Lower lobe of right lung (tissue), 2 donors: ENCODE measurements around the gene UNC13C. TPM values are rescaled to one million over a fixed set of nuclear protein-coding genes. Genes with fewer than 3 reads are reported as not detected.

Source experiments
- ATAC-seq, 2 donors: fragments of 200-7000 bp; cut with Tn5 transposase; one replicate each; pipeline ENCODE4 v1.9.1; 2020 to 2022; ENCODE audit warnings: mild to moderate bottlenecking in 2 of 2, moderate library complexity in 2 of 2
- DNase-seq: peaks from one replicate; pipeline ENCODE4 v3.0.0-alpha.2; 2020
- H3K27ac ChIP-seq: fragments of 200-600 bp; one replicate; pipeline ENCODE4 v1.8.0; 2022
- H3K27me3 ChIP-seq: fragments of 200-600 bp; one replicate; pipeline ENCODE4 v1.8.0; 2022; ENCODE audit warnings: low read depth
- H3K36me3 ChIP-seq: fragments of 200-600 bp; one replicate; pipeline ENCODE4 v1.8.0; 2022; ENCODE audit warnings: mild to moderate bottlenecking
- H3K4me1 ChIP-seq: fragments of 200-600 bp; one replicate; pipeline ENCODE4 v1.8.0; 2022
- H3K4me3 ChIP-seq: fragments of 200-600 bp; one replicate; pipeline ENCODE4 v1.8.0; 2022; ENCODE audit warnings: mild to moderate bottlenecking
- H3K9me3 ChIP-seq: fragments of 200-600 bp; one replicate; pipeline ENCODE4 v1.8.0; 2022
- CTCF ChIP-seq: fragments of 200-600 bp; IDR thresholded peaks from one replicate; pipeline ENCODE4 v1.8.0; 2022; ENCODE audit warnings: antibody characterized with exemption, mild to moderate bottlenecking
- intact Hi-C: fragments of 100-400 bp; cut with DNase I; formaldehyde crosslinking; loops from one replicate; pipeline ENCODE4 v1.11.0; 2022
- total RNA-seq: library from RNA; stranded (reverse); fragmentation: NEBNext Ultra II Directional; extraction: Animal tissue kit (Norgen Biotek cat#: 25700); gene quantifications from one replicate; pipeline ENCODE4 v1.2.1, GENCODE V29; 2021
- donor health status: DM: no; HTN: yes; CAD: no; lungs with severe emphysema.

Gene UNC13C
- total RNA-seq, 1 donor from 2014 or later, result 0.12 TPM

DNA sequence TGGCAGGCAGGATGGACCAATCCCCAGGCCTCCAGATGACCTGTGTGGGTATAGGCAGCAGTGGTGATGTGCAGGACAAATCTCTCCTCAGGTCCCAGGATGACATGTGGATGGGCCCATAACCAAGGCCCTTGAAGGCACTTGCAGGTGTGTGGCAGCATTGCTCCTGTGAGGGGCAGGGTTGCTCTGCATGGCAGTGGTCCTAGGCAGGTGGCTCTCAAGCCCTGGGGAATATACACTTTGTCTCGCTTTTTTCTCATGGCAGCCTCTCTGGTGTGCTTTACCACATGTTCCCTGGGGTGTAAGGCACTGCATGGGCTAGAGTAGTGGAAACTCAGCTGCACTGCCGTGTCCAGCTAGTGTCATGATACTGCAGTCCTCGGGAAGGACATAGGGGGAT lies 503.6 kb downstream of the UNC13C start:
- no peak for ATAC-seq
- TF ChIP-seq CTCF, result no peak
- no peak for DNase-seq
- intact Hi-C loops, result no loop called here
- Histone ChIP-seq H3K4me3 (no peak overlapping the region), H3K9me3 (no peaks in the 10 kb centered on the region), H3K27ac (no peak overlapping the region), H3K27me3 (no peaks in the 10 kb centered on the region), H3K36me3 (no peaks in the 10 kb centered on the region), H3K4me1 (no peaks in the 10 kb centered on the region)

GRCh38 chr15:54482251-54482650 lies 504.0 kb downstream of the UNC13C start:
- Histone ChIP-seq H3K27ac (no peak overlapping the region), H3K9me3 (no peaks in the 10 kb centered on the region), H3K4me1 (no peaks in the 10 kb centered on the region), H3K4me3 (no peak overlapping the region), H3K27me3 (no peaks in the 10 kb centered on the region), H3K36me3 (no peaks in the 10 kb centered on the region)
- intact Hi-C loops, result no loop called here
- ATAC-seq (no peak), DNase-seq (no peak)
- TF ChIP-seq CTCF, result no peak

DNA sequence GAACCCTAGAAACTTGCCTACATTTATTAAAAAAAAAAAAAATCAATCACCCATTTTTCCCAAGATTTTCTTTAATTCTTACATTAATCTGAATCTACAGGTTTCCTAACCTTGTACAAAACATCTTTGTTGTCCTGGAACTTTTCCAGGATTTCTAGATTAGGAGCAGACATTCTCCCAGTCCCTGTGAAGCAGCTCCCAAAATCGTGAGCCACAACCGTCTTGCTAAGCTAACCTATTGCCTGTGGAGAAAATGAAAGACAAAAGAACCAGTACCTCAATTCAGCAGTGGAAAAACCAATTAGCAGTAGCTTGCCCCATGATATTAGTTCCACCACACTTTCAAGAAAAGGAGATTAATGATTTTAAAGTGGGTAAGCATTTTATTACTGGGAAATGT lies 522.1 kb downstream of the UNC13C start:
- Histone ChIP-seq H3K4me1 (no peaks in the 10 kb centered on the region), H3K4me3 (no peak overlapping the region), H3K27me3 (no peaks in the 10 kb centered on the region), H3K36me3 (no peaks in the 10 kb centered on the region), H3K27ac (no peak overlapping the region), H3K9me3 (no peaks in the 10 kb centered on the region)
- TF ChIP-seq CTCF, result no peak
- DNase-seq (no peak), ATAC-seq (no peak)
- intact Hi-C loops, result no loop called here

GRCh38 chr15:54502416-54503075 lies 524.3 kb downstream of the UNC13C start:
- ATAC-seq (no peak), DNase-seq (no peak)
- TF ChIP-seq CTCF, result no peak
- H3K9me3 ChIP-seq, result no peaks in the 10 kb centered on the region
- H3K27me3 ChIP-seq, result no peaks in the 10 kb centered on the region
- no peak overlapping the region for H3K4me3 ChIP-seq
- intact Hi-C loops, result no loop called here
- H3K4me1 ChIP-seq, result no peaks in the 10 kb centered on the region
- H3K27ac ChIP-seq, result no peak overlapping the region
- no peaks in the 10 kb centered on the region for H3K36me3 ChIP-seq

GRCh38 chr15:54504695-54505094 lies 526.5 kb downstream of the UNC13C start:
- intact Hi-C loops, result no loop called here
- ATAC-seq, result no peak
- no peak for DNase-seq

More at GRCh38 chr15:54504695-54505094, 526.5 kb downstream of the UNC13C start:
- H3K4me1 ChIP-seq, result no peaks in the 10 kb centered on the region
- no peak overlapping the region for H3K27ac ChIP-seq
- no peak overlapping the region for H3K4me3 ChIP-seq
- no peaks in the 10 kb centered on the region for H3K9me3 ChIP-seq
- TF ChIP-seq CTCF, result no peak
- H3K36me3 ChIP-seq, result no peaks in the 10 kb centered on the region
- H3K27me3 ChIP-seq, result no peaks in the 10 kb centered on the region
